Caco-2 (cell line): ENCODE results near the gene ZNF207. TPM values are rescaled to one million over a fixed set of nuclear protein-coding genes. Genes with fewer than 3 reads are reported as not detected.

Experiments
- BruUV-seq: library from RNA; stranded (reverse); fragments of 400-500 nt; replicated peaks from 2 replicates; lab custom pipeline; 2021; lab: Mats Ljungman, UMichigan
- CTCF ChIA-PET: fragments of 300-600 bp; sonication (Branson Sonifier 250); formaldehyde crosslinking; loops from one replicate; lab custom pipeline; 2022; ENCODE audit warnings: antibody characterized with exemption; lab: Charles Lee
- POLR2A ChIA-PET: fragments of 300-600 bp; sonication (Branson Sonifier 250); formaldehyde crosslinking; loops from one replicate; lab custom pipeline; 2022; ENCODE audit warnings: antibody characterized with exemption; lab: Charles Lee
- DNase-seq, 2 experiments: peaks; one replicate each; pipeline versions ENCODE4 v3.0.0 to v3.0.0-alpha.2; 2020 to 2022
- H3K27me3 ChIP-seq: replicated peaks from 2 replicates; pipeline ENCODE4 v1.6.0; 2011; ENCODE audit warnings: low read length; ENCODE audit not compliant: control insufficient read depth, insufficient read depth
- H3K36me3 ChIP-seq: 2 replicates; pipeline ENCODE4 v1.5.1; 2011; ENCODE audit warnings: low read length; ENCODE audit not compliant: control insufficient read depth, insufficient read depth
- H3K4me1 ChIP-seq: fragments of 250-450 bp; sonication (Bioruptor Pico); 2 replicates; pipeline ENCODE4 v1.5.1; 2020; ENCODE audit warnings: mild to moderate bottlenecking
- H3K4me3 ChIP-seq: 2 replicates; pipeline ENCODE4 v1.5.1; 2011; ENCODE audit warnings: low read depth, mild to moderate bottlenecking, control low read depth, low read length
- H3K9me3 ChIP-seq: fragments of 250-450 bp; sonication (Bioruptor Pico); 2 replicates; pipeline ENCODE4 v1.5.1; 2020; ENCODE audit warnings: mild to moderate bottlenecking, moderate library complexity
- H3K27ac Mint-ChIP-seq: one replicate; pipeline ENCODE4 v1.8.0; 2022; ENCODE audit warnings: mixed read lengths; ENCODE audit not compliant: unreplicated experiment
- H3K27me3 Mint-ChIP-seq: one replicate; pipeline ENCODE4 v1.8.0; 2022; ENCODE audit warnings: mixed read lengths; ENCODE audit not compliant: insufficient read depth, unreplicated experiment
- H3K36me3 Mint-ChIP-seq: one replicate; pipeline ENCODE4 v1.8.0; 2022; ENCODE audit warnings: mild to moderate bottlenecking, mixed read lengths; ENCODE audit not compliant: insufficient read depth, unreplicated experiment
- H3K4me1 Mint-ChIP-seq: one replicate; pipeline ENCODE4 v1.8.0; 2022; ENCODE audit warnings: low read depth, mixed read lengths; ENCODE audit not compliant: unreplicated experiment
- H3K4me3 Mint-ChIP-seq: one replicate; pipeline ENCODE4 v1.8.0; 2022; ENCODE audit warnings: mild to moderate bottlenecking, moderate library complexity, mixed read lengths; ENCODE audit not compliant: unreplicated experiment
- H3K9me3 Mint-ChIP-seq: one replicate; pipeline ENCODE4 v1.8.0; 2022; ENCODE audit warnings: mixed read lengths; ENCODE audit not compliant: unreplicated experiment
- CTCF ChIP-seq, 2 experiments: fragments of 200-600 bp in 1 of 2; IDR thresholded peaks; 1 replicate in 1 of 2; 2 replicates in 1 of 2; pipeline versions ENCODE4 v1.5.1 to v1.8.0; 2011 to 2022; ENCODE audit warnings: antibody characterized with exemption in 1 of 2, control low read depth in 1 of 2, inconsistent platforms in 1 of 2, low read depth in 1 of 2, low read length in 1 of 2, mild to moderate bottlenecking in 1 of 2, moderate library complexity in 1 of 2; ENCODE audit not compliant: insufficient read depth in 1 of 2, severe bottlenecking in 1 of 2, unreplicated experiment in 1 of 2
- intact Hi-C: fragments of 100-400 bp; cut with micrococcal nuclease; formaldehyde crosslinking; loops from one replicate; pipeline ENCODE4 v1.10.0; 2022; ENCODE audit not compliant: unreplicated experiment
- total RNA-seq: library from RNA; stranded (reverse); gene quantifications from 2 replicates; pipeline ENCODE4 v1.2.3, GENCODE V29; 2022

Gene ZNF207
- total RNA-seq, 1 experiment from 2014 or later = 211 TPM

GRCh38 chr17:32327911-32328310, 22.0 kb upstream of the ZNF207 start:
- Mint-ChIP-seq H3K27me3 (no peaks in the 10 kb centered on the region), H3K27ac (no peak overlapping the region), H3K9me3 (no peaks in the 10 kb centered on the region), H3K36me3 (no peaks in the 10 kb centered on the region), H3K4me1 (no peaks in the 10 kb centered on the region), H3K4me3 (no peak overlapping the region)
- intact Hi-C loops = no loop called here
- no peaks in the 10 kb centered on the region for H3K4me1 ChIP-seq
- H3K36me3 ChIP-seq = no peaks in the 10 kb centered on the region
- ChIA-PET POLR2A (no interaction called here), CTCF (no interaction called here)
- no peak for DNase-seq
- H3K9me3 ChIP-seq = no peaks in the 10 kb centered on the region
- BruUV-seq = no TSS peak
- no peak for TF ChIP-seq CTCF (IDR thresholded peaks at IDR 0.05; ENCODE audit: insufficient read depth in 1 of 2, low read depth in 1 of 2, low read length in 1 of 2, severe bottlenecking in 1 of 2, unreplicated experiment in 1 of 2)
- no peak overlapping the region for H3K4me3 ChIP-seq
- no peaks in the 10 kb centered on the region for H3K27me3 ChIP-seq

DNA sequence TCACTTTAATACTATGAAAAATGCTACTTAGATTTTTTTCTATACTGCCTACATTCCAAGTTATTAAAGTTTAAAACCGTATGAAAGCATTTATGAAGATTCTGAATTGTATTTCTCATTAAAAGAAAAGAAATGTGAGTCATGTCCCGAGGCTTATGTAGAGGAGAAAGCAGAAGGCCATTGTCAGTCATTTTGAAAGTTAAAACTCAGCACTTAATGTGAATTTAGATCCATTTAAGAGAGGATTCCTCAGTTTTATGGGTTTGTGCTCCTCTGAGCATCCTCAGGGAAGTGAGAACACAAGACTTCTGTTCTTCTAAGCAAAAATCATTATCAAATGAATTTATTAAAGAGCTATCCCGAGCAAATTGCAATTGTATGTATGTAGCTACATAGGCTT, 19.8 kb upstream of the ZNF207 start:
- TF ChIP-seq CTCF (IDR thresholded peaks at IDR 0.05; ENCODE audit: insufficient read depth in 1 of 2, low read depth in 1 of 2, low read length in 1 of 2, severe bottlenecking in 1 of 2, unreplicated experiment in 1 of 2) = no peak
- H3K36me3 ChIP-seq = no peaks in the 10 kb centered on the region
- H3K4me3 ChIP-seq = no peak overlapping the region
- H3K27me3 ChIP-seq = no peaks in the 10 kb centered on the region
- ChIA-PET CTCF (interaction anchor here (1.2 to 1.3 kb wide), 2 partner anchors 12 to 114 kb away, joined by 3 to 4 read pairs; partner anchors contain the start of gene PSMD11), POLR2A (no interaction called here)
- Mint-ChIP-seq H3K4me1 (no peaks in the 10 kb centered on the region), H3K27ac (no peak overlapping the region), H3K9me3 (no peaks in the 10 kb centered on the region), H3K4me3 (no peak overlapping the region), H3K36me3 (no peaks in the 10 kb centered on the region), H3K27me3 (no peaks in the 10 kb centered on the region)
- no TSS peak for BruUV-seq
- intact Hi-C loops = no loop called here
- no peak for DNase-seq
- no peaks in the 10 kb centered on the region for H3K9me3 ChIP-seq
- no peaks in the 10 kb centered on the region for H3K4me1 ChIP-seq

DNA sequence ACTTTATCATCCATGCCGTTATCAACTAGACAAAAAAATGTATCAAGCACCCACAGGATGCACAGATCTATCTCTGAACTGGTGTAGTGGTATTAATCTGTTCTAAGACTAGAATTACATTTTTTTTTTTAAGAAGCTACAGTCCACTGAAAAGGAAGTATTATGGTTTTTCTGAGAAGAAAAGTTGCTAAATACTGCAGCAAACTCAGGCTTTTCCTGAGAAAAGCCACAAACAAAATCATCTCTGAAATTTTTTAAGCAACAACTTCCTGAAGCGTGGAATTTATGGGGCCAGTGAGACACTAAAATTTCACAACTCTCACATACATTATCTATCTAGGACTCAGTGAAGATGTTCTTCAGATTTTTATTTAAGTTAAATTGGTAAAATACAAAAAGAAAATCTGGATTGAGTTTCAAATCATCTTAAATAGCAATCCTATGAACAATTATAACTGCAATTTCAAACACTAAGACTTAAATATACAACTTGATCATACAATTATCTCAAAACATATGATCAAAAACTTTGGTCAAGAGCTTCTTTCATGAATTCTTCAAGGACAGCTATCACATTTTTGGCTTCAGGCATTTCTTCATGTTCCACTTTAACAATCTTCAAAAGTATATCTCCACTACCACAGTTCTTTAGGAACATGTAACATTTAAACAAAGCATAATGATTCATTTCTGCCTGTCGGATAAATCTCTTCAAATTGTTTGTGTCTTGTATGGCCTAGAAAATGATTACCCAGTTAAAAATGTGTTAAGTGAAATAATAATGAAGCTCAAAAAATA, 18.5 kb upstream of the ZNF207 start:
- TF ChIP-seq CTCF (IDR thresholded peaks at IDR 0.05; ENCODE audit: insufficient read depth in 1 of 2, low read depth in 1 of 2, low read length in 1 of 2, severe bottlenecking in 1 of 2, unreplicated experiment in 1 of 2) = no peak
- Mint-ChIP-seq H3K4me1 (no peaks in the 10 kb centered on the region), H3K27ac (no peak overlapping the region), H3K9me3 (no peaks in the 10 kb centered on the region), H3K4me3 (no peak overlapping the region), H3K27me3 (no peaks in the 10 kb centered on the region), H3K36me3 (no peaks in the 10 kb centered on the region)
- Histone ChIP-seq H3K4me1 (no peaks in the 10 kb centered on the region), H3K36me3 (no peaks in the 10 kb centered on the region), H3K9me3 (no peaks in the 10 kb centered on the region), H3K27me3 (no peaks in the 10 kb centered on the region), H3K4me3 (no peak overlapping the region)
- POLR2A ChIA-PET = interaction anchor here (0.6 kb wide), 2 partner anchors 8 to 9 kb away, joined by 4 to 5 read pairs; no protein-coding TSS in a partner anchor
- BruUV-seq = no TSS peak
- no peak for DNase-seq
- CTCF ChIA-PET = interaction anchor here (1.2 kb wide), 1 partner anchor 113 kb away, joined by 3 read pairs; the partner anchor contains the start of gene PSMD11
- intact Hi-C loops = no loop called here
